ENCODE data around the gene CXCR4. TPM values are rescaled to one million over a fixed set of nuclear protein-coding genes. Genes with fewer than 3 reads are reported as not detected.

Gene CXCR4
- total RNA-seq, 1 experiment from 2014 or later, result 1.5 TPM

GRCh38 chr2:136086253-136087016 is 31.5 kb downstream of the CXCR4 start:
- no peaks in the 10 kb centered on the region for H3K4me1 ChIP-seq (ENCODE audit: insufficient read depth, low read length, poor library complexity, severe bottlenecking)
- CTCF ChIA-PET, result no interaction called here
- TF ChIP-seq, protein P1, sequence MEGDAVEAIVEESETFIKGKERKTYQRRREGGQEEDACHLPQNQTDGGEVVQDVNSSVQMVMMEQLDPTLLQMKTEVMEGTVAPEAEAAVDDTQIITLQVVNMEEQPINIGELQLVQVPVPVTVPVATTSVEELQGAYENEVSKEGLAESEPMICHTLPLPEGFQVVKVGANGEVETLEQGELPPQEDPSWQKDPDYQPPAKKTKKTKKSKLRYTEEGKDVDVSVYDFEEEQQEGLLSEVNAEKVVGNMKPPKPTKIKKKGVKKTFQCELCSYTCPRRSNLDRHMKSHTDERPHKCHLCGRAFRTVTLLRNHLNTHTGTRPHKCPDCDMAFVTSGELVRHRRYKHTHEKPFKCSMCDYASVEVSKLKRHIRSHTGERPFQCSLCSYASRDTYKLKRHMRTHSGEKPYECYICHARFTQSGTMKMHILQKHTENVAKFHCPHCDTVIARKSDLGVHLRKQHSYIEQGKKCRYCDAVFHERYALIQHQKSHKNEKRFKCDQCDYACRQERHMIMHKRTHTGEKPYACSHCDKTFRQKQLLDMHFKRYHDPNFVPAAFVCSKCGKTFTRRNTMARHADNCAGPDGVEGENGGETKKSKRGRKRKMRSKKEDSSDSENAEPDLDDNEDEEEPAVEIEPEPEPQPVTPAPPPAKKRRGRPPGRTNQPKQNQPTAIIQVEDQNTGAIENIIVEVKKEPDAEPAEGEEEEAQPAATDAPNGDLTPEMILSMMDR (conservative IDR thresholded peaks at IDR 0.05; ENCODE audit: low read depth, low read length), result no peak
- no peak for TF ChIP-seq EZH2 (IDR thresholded peaks at IDR 0.05; ENCODE audit: borderline replicate concordance, low read depth, low read length, poor library complexity, severe bottlenecking)
- DNase-seq (ENCODE audit: low spot score), result no peak
- intact Hi-C loops (cut with micrococcal nuclease; ENCODE audit: unreplicated experiment), result no loop called here
- no peak overlapping the region for H3K4me3 ChIP-seq (ENCODE audit: low read depth, low read length, poor library complexity, severe bottlenecking)
- no TSS peak for BruUV-seq (replicated peaks)
- H3K9me3 ChIP-seq (ENCODE audit: low read depth, low read length, poor library complexity, severe bottlenecking), result no peaks in the 10 kb centered on the region
- H3K27ac ChIP-seq (ENCODE audit: low read depth, low read length, poor library complexity, severe bottlenecking), result no peak overlapping the region
- POLR2A ChIA-PET (ENCODE audit: low non-redundant PET), result no interaction called here
- H3K27me3 ChIP-seq (replicated peaks; ENCODE audit: insufficient read depth, low read depth, low read length, poor library complexity), result no peaks in the 10 kb centered on the region
- no peaks in the 10 kb centered on the region for H3K36me3 ChIP-seq (ENCODE audit: insufficient read depth, low read length, poor library complexity, severe bottlenecking)

DNA sequence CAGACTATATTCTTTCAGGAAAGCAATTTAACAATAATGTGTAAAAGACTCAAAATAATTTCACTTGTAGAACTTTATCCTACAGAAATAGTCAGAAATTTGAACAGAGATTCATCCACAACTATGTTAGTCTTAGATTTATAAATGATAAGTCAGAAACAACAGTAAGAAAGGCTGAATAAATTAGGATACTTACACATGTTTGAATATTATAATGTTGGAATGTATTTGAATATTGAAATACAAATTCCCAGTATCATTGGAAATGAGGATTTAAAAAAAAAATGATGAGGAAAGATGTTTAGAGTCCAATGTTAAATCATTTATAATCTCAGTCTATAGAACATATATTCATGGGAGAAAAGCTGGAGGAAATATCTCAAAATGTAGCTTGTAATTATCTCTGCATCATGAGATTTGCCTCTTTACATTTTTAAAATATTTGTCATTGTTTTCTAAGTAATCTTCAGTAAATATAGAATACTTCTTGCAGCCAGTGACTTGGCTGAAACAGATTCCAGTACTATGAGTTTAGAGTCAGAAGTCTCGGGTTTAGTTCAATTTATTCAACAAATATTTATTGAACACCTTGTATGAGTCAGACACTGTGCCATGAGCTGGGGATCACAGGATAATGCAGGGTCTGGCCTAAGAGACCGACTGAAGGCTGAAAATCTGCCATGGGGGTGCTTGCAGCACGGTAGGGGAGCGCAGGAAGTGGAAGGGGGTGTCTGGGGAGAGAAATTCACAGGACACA is 32.3 kb downstream of the CXCR4 start:
- Histone ChIP-seq H3K4me1 (ENCODE audit: insufficient read depth, low read length, poor library complexity, severe bottlenecking) (no peaks in the 10 kb centered on the region), H3K9me3 (ENCODE audit: low read depth, low read length, poor library complexity, severe bottlenecking) (no peaks in the 10 kb centered on the region), H3K27me3 (replicated peaks; ENCODE audit: insufficient read depth, low read depth, low read length, poor library complexity) (no peaks in the 10 kb centered on the region), H3K4me3 (ENCODE audit: low read depth, low read length, poor library complexity, severe bottlenecking) (no peak overlapping the region), H3K27ac (ENCODE audit: low read depth, low read length, poor library complexity, severe bottlenecking) (no peak overlapping the region), H3K36me3 (ENCODE audit: insufficient read depth, low read length, poor library complexity, severe bottlenecking) (no peaks in the 10 kb centered on the region)
- no peak for DNase-seq (ENCODE audit: low spot score)
- TF ChIP-seq EZH2 (IDR thresholded peaks at IDR 0.05; ENCODE audit: borderline replicate concordance, low read depth, low read length, poor library complexity, severe bottlenecking), result no peak
- TF ChIP-seq, protein P1 (conservative IDR thresholded peaks at IDR 0.05; ENCODE audit: low read depth, low read length), result no peak
- CTCF ChIA-PET, result no interaction called here
- BruUV-seq (replicated peaks), result no TSS peak
- intact Hi-C loops (cut with micrococcal nuclease; ENCODE audit: unreplicated experiment), result no loop called here
- POLR2A ChIA-PET (ENCODE audit: low non-redundant PET), result no interaction called here

DNA sequence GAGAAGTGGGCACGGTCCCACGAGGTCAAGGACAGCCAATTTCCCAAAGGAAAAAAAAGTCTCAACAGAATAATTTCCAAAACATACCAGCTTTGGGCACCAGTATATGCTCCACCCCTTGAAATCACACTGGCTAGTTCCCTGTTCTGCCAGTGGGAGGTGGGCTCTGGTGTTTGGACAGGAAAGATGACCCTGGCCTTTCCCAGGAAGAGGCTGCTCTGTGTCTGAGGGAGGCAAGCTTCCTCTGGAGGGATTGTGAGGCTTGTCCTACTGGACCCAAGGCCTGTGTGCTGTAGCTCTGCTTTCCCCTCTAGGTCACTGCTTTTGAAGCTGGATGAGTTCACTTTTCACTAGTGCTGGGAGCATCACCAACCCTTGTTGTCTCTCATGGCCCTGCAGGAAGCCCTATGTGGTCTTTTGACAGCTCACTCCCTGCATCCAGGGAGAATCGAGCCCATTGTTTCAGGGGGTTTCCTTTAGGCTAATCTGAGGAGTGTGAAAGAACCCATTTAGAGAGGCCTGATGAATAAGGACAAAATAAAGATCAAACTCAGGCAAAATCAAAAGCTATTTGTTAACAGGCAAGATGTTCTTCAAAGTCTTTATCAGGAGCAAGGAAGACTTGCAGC is 36.3 kb downstream of the CXCR4 start:
- ChIA-PET CTCF (no interaction called here), POLR2A (ENCODE audit: low non-redundant PET) (no interaction called here)
- Histone ChIP-seq H3K27me3 (replicated peaks; ENCODE audit: insufficient read depth, low read depth, low read length, poor library complexity) (no peaks in the 10 kb centered on the region), H3K27ac (ENCODE audit: low read depth, low read length, poor library complexity, severe bottlenecking) (no peak overlapping the region), H3K36me3 (ENCODE audit: insufficient read depth, low read length, poor library complexity, severe bottlenecking) (no peaks in the 10 kb centered on the region), H3K9me3 (ENCODE audit: low read depth, low read length, poor library complexity, severe bottlenecking) (no peaks in the 10 kb centered on the region), H3K4me1 (ENCODE audit: insufficient read depth, low read length, poor library complexity, severe bottlenecking) (no peaks in the 10 kb centered on the region), H3K4me3 (ENCODE audit: low read depth, low read length, poor library complexity, severe bottlenecking) (no peak overlapping the region)
- TF ChIP-seq, protein P1 (conservative IDR thresholded peaks at IDR 0.05; ENCODE audit: low read depth, low read length), result no peak
- no peak for TF ChIP-seq EZH2 (IDR thresholded peaks at IDR 0.05; ENCODE audit: borderline replicate concordance, low read depth, low read length, poor library complexity, severe bottlenecking)
- no TSS peak for BruUV-seq (replicated peaks)
- DNase-seq (ENCODE audit: low spot score), result no peak
- intact Hi-C loops (cut with micrococcal nuclease; ENCODE audit: unreplicated experiment), result no loop called here

Data from A673 (cell line).